Activated T-cell treated with anti-CD3 and anti-CD28 coated beads, Interleukin-2, amount 50 U/mL, for 72 hours (primary cell): ENCODE measurements around the gene ZFHX3. TPM values are rescaled to one million over a fixed set of nuclear protein-coding genes. Genes with fewer than 3 reads are reported as not detected.

ENCODE experiments used
- ATAC-seq, 2 donors: fragments of 150-1000 bp; cut with Tn5 transposase; replicated peaks in 1 of 2; 2 replicates each; pipeline ENCODE4 v1.10.0; 2021; ENCODE audit warnings: moderate library complexity in 2 of 2, mild to moderate bottlenecking in 1 of 2
- DNase-seq, 2 donors: peaks; one replicate each; pipeline ENCODE4 v3.0.0; 2021 to 2022; ENCODE audit warnings: mixed read lengths in 1 of 2
- H3K27ac Mint-ChIP-seq: one replicate; pipeline ENCODE4 v1.8.0; 2022; ENCODE audit warnings: mild to moderate bottlenecking, moderate library complexity, mixed read lengths
- H3K27me3 Mint-ChIP-seq: one replicate; pipeline ENCODE4 v1.8.0; 2022; ENCODE audit warnings: low read depth, mixed read lengths
- H3K36me3 Mint-ChIP-seq, 2 donors: one replicate each; pipeline ENCODE4 v1.8.0; 2022; ENCODE audit warnings: mixed read lengths in 2 of 2, mild to moderate bottlenecking in 1 of 2; ENCODE audit not compliant: insufficient read depth in 2 of 2
- H3K4me1 Mint-ChIP-seq: one replicate; pipeline ENCODE4 v1.8.0; 2022; ENCODE audit warnings: low read depth, mixed read lengths
- H3K4me3 Mint-ChIP-seq, 2 donors: one replicate each; pipeline ENCODE4 v1.8.0; 2022; ENCODE audit warnings: mild to moderate bottlenecking in 2 of 2, mixed read lengths in 2 of 2, moderate library complexity in 2 of 2
- H3K9me3 Mint-ChIP-seq, 2 donors: one replicate each; pipeline ENCODE4 v1.8.0; 2022; ENCODE audit warnings: mixed read lengths in 2 of 2
- total RNA-seq, 2 donors: library from RNA; stranded (reverse); gene quantifications; one replicate each; pipeline ENCODE4 v1.2.3, GENCODE V29; 2022

ZFHX3 gene
- total RNA-seq, 2 donors from 2014 or later, result 0.35 to 1.0 TPM

DNA sequence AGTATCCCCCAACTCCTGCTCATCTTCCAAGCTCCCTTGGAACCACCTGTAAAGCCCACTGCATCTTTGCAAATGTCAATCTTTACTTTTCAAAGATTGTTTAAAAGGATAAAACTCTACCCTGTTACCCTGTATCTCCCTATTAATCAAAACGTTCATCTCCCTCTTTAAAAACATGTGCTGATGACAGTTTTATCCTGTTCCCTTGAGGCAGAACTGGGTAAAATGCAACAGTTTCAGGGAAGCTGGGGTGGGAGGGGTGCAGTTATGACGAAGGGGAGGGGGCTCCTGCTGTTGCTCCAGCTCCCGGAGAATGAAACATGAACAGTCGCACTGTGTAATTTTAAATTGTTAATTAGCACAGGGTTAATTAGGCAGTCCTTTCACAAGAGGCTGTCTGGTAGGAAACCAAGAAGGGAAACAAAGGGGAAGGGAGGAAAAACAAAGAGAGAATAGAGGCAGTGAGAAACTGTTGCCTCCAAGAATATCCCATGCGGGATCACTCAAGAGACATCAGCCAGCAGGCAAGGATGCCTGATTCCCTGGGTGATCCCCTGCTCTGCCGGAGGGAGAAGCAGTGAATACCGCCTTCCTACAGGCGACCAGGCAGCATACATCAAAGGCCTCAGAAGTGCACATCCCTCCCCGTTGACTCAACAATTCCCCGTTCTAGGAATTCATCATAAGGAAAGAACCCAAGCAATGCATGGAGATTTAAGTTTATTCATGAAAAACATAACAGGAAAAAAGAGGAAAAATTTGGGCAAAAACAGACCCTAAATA, 84.2 kb downstream of the ZFHX3 start:
- H3K27me3 Mint-ChIP-seq, result no peaks in the 10 kb centered on the region
- H3K9me3 Mint-ChIP-seq, result no peaks in the 10 kb centered on the region
- no peaks in the 10 kb centered on the region for H3K36me3 Mint-ChIP-seq
- ATAC-seq (no peak), DNase-seq (no peak)
- no peak overlapping the region for H3K27ac Mint-ChIP-seq
- no peaks in the 10 kb centered on the region for H3K4me1 Mint-ChIP-seq
- H3K4me3 Mint-ChIP-seq, result no peak overlapping the region

DNA sequence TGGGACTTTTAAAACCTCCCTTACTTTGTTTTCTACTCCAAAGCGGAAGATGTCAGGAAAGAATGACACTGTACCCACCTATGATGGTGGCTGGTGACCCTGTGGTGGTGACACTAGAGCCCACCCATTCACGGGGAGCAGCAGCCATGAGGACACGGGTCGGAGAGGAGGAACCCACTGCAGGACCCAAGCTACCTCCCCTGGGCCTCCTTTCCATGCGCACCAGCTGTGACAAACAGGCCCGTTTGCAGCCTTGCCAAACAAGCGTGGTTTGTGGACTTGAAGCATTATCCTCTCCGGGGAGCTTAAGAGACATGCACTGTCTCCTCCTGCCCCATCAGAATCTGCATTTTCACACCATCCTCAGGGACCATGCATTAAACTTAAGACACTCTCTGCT, 85.6 kb downstream of the ZFHX3 start:
- Mint-ChIP-seq H3K4me1 (no peaks in the 10 kb centered on the region), H3K36me3 (no peaks in the 10 kb centered on the region), H3K27me3 (no peaks in the 10 kb centered on the region), H3K9me3 (no peaks in the 10 kb centered on the region), H3K27ac (no peak overlapping the region), H3K4me3 (no peak overlapping the region)
- no peak for ATAC-seq
- no peak for DNase-seq

DNA sequence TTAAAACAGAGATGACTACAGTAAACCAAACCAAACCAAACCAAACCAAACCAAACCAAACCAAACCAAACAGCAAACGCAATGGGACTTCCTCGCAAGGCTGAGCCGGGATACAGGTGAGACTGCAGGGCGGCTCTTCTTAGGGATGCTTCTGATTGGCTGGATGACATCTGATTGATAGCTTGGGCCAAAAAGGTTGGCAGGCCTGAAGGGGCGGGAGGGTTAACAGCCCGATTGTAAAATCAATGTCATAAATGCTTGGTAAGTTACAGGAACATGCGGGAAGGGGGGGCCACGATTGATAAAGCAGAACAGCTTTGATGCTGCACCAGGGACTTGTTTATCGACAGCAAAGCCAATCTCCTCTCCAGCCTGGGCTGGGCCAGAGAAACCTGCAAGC, 86.1 kb downstream of the ZFHX3 start:
- H3K27ac Mint-ChIP-seq, result no peak overlapping the region
- no peaks in the 10 kb centered on the region for H3K9me3 Mint-ChIP-seq
- DNase-seq (no peak), ATAC-seq (no peak)
- no peaks in the 10 kb centered on the region for H3K27me3 Mint-ChIP-seq
- H3K4me1 Mint-ChIP-seq, result no peaks in the 10 kb centered on the region
- no peaks in the 10 kb centered on the region for H3K36me3 Mint-ChIP-seq
- no peak overlapping the region for H3K4me3 Mint-ChIP-seq

DNA sequence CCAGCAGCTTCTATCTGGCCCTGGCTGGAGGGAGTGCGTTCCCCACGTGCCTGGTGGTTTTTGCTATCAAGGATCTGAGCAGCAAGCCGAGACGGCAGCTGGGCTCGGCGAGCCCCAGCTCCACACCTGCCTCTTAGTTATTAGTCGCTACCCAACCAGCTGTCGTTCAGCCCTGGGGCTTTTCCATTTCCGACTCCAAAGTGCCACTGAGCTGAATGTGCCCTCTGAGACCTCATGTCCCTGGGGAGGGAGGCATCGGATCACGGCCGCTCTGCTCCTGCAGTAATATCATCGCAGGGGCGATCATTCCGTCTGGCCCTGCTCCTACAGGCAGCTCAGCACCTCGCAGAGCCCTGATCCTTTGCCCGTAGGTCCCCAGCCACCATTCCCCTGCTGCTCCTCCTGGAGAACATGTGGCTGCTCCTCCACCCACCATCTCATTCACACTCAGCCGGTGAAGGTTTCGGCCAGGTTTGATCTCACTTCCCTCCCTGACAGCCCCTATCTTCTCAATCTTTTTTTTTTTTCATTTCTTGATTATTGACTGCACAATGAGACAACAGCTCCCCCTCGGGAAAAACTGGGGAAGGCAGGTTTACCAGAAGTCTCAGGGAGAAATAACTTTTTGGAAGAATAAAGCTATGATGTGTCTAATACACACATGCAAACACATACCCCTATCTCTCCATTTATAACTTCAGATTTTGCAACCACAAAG, 86.7 kb downstream of the ZFHX3 start:
- H3K4me3 Mint-ChIP-seq, result no peak overlapping the region
- no peaks in the 10 kb centered on the region for H3K36me3 Mint-ChIP-seq
- no peaks in the 10 kb centered on the region for H3K4me1 Mint-ChIP-seq
- H3K27me3 Mint-ChIP-seq, result no peaks in the 10 kb centered on the region
- H3K27ac Mint-ChIP-seq, result no peak overlapping the region
- ATAC-seq, result no peak
- no peak for DNase-seq
- no peaks in the 10 kb centered on the region for H3K9me3 Mint-ChIP-seq

DNA sequence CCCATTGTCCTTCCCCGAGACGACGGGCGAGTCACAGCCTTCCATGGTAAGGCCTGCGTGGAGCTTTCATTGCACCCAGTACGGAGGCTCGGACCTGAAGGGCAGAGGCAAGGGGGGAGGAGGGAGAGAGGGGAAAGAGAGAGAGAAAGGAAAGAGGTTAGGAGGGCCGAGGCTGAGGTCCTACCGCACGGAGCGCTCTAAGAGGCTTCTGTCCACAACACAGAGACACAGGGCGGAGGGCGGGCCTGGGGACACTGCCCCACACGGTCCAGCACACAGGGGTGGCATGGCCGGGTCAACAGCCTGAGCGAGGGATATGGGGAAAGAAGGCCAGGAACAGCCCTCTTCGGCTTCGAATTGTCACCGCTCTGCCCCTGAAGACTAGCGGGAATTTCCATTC, 87.8 kb downstream of the ZFHX3 start:
- Mint-ChIP-seq H3K4me3 (no peak overlapping the region), H3K36me3 (no peaks in the 10 kb centered on the region), H3K9me3 (no peaks in the 10 kb centered on the region), H3K27me3 (no peaks in the 10 kb centered on the region), H3K4me1 (no peaks in the 10 kb centered on the region), H3K27ac (no peak overlapping the region)
- DNase-seq (no peak), ATAC-seq (no peak)

DNA sequence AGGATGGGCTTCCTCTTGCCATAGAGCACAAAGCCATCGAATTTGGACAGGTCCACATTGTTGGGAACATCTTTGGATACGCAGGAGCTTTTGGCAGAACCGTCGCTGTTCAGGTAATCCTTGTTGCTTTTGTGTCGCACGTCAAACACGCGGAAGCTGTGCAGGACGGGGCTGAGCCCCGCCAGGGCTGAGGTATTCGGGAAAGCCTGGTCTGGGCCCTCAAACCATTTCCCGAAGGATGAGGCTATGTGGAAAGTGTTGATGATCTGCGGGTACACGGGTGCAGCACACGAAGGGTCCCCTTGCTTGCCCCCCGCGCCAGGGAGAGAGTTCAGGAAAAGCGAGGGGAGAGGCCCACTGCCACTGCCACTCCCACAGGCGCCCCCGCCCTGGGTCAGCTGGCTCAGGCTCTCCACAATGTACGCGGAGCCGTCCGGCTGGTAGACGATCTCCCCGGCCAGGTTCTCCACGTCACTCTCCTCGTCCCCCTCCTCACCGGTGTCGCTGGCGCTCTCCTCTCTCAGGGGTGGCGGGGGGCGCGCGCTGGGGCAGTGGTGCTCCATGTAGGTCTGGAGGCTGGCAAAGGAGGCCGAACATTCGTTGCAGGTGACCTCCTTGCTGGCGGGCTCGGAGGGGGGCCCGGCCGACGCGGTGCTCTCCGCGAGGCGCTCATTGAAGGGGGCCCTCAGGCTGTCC, 88.5 kb downstream of the ZFHX3 start:
- Mint-ChIP-seq H3K27me3 (no peaks in the 10 kb centered on the region), H3K4me3 (no peak overlapping the region), H3K27ac (no peak overlapping the region), H3K4me1 (no peaks in the 10 kb centered on the region), H3K9me3 (no peaks in the 10 kb centered on the region), H3K36me3 (no peaks in the 10 kb centered on the region)
- no peak for DNase-seq
- ATAC-seq, result no peak

DNA sequence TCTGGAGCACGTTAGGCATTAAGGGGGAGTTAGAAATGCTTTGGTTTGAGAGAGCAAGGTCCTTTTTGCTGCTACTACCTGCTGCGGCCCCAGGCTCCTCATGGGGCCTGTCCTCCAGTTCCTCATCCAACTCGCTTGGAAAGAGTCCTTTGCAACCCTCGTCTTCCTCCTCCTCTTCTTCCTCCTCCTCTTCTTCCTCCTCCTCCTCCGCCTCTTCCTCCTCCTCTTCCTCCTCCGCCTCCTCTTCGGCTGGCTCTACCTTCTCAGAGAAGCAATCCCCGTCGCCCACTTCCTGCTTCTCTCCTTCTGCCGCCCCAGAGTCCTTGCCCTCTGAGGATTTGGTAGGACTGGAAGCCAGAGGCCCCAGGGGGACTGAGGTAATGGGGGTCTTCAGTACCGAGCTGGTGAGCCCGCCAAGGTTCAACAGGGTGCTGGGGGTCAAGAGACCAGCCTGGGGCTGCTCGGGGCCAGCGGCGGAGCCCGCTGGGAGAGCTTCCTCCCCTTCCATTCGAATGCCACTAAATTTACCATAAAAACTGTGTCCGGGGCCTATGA, 89.3 kb downstream of the ZFHX3 start:
- Mint-ChIP-seq H3K27ac (no peak overlapping the region), H3K4me1 (no peaks in the 10 kb centered on the region), H3K9me3 (no peaks in the 10 kb centered on the region), H3K27me3 (no peaks in the 10 kb centered on the region), H3K4me3 (no peak overlapping the region), H3K36me3 (no peaks in the 10 kb centered on the region)
- DNase-seq (no peak), ATAC-seq (no peak)

DNA sequence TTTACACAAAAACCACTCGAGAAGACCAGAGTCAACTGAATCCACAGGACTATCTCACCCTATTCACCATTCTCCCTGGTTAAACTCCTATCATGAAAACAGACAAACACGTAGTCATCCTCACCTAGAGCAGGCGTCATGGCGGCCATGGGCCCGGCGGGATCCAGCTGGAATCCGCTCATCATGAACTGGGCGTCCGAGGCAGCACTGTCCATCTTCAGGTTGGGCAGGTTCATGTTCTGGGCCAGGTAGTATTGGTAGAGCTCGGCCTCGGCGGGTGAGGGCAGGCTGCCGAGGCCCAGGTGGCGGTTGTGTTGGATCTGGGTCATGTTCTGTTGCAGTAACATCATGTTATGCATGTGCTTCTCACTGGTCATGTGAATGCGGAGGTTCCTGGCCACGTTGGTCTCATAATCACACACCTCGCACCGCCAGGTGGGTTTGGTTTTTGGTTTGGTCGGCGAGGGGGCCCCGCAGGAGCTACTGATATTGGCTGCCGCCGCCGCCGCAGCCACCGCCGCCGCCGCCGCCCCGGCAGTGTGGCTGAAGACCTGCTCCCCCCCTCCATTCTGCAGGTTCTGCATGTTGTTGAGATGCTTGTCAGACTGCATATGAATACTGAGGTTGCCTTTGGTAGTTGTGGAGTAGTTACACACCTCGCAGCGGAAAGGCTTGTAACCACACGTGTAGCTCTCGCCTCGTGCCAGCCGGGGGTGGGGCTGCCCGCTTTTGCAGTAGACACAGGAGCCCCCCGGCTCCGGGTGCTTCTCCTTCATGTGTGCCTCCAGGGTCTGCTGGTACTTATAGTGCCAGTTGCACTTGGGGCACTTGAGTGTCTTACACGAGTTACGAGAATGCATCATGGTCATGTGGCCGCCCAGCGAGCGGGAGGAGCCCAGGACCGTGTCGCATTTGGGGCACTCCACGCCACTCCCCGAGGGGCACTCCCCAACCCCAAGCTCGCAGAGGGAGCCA, 90.3 kb downstream of the ZFHX3 start:
- Mint-ChIP-seq H3K36me3 (no peaks in the 10 kb centered on the region), H3K4me1 (no peaks in the 10 kb centered on the region), H3K27ac (no peak overlapping the region), H3K27me3 (no peaks in the 10 kb centered on the region), H3K4me3 (no peak overlapping the region), H3K9me3 (no peaks in the 10 kb centered on the region)
- DNase-seq (no peak), ATAC-seq (no peak)

DNA sequence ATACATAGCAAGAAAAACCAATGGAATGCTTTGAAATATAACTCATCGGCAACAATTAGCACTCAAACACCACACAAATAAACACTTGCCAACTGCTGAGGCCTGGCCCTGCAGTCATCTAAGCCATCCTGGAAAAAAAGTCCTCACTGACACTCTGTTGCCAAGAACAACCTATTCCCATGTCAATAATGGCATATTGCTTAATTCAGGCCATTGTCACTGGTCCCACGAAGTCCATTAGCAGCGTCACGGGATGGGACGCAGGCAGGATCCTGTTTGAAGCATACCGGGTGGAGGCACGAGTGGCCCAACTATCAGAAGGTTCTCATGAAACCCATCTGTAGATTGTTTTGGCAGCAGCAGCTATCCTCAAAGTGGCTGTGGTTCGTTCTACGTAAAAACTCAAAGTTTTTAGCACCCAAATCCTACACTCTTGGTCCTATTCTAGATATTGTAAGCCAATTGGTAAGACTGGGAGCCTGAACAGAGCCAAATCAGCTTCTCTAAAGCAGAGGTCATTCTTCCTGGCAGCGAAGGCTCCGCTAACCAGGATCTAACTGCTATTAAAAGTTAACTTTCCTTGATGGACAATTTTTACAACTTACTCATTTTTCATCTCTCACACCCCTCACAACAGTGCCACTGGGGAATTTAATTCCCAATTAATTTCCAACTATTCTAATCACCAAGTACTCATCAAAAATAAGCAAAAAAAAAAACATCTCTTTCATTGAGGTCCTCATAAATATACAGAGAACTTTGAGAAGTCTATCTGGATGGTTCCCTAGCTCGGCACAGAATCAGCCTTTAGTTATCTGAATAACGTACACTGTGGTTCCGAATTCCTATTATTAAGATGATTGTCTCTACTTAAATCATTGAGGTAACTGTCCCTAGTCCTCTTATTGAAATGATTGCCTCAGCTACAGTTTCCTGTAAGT, 91.5 kb downstream of the ZFHX3 start:
- ATAC-seq (no peak), DNase-seq (no peak)
- H3K4me1 Mint-ChIP-seq, result no peaks in the 10 kb centered on the region
- no peaks in the 10 kb centered on the region for H3K36me3 Mint-ChIP-seq
- H3K27ac Mint-ChIP-seq, result peak overlapping the region; percentile 64
- no peaks in the 10 kb centered on the region for H3K27me3 Mint-ChIP-seq
- H3K4me3 Mint-ChIP-seq, result no peak overlapping the region
- H3K9me3 Mint-ChIP-seq, result no peaks in the 10 kb centered on the region

DNA sequence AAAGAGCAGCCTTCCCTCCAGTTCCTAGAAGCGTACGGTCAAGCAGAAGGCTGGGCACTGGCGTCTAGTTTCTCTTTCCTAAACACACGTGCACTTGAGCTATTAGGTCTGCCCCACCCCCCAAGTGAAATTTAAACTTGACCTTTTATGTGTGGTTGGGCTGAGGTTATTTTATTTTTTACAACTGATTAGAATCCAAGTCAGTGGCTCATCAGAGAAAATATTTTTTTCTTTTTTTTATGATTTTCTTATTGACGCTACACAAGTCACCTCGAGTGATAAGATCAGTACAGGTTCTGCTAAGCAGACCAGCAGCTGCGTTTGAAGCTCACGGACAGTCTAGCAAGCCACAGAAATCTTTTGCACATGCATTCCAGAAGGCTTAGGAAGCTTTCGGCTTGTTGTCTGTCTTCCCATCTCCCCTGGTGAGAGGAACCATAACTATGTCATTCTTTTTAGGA, 95.1 kb downstream of the ZFHX3 start:
- no peaks in the 10 kb centered on the region for H3K9me3 Mint-ChIP-seq
- no peak overlapping the region for H3K27ac Mint-ChIP-seq
- DNase-seq (no peak), ATAC-seq (no peak)
- H3K27me3 Mint-ChIP-seq, result no peaks in the 10 kb centered on the region
- no peaks in the 10 kb centered on the region for H3K4me1 Mint-ChIP-seq
- no peak overlapping the region for H3K4me3 Mint-ChIP-seq
- no peaks in the 10 kb centered on the region for H3K36me3 Mint-ChIP-seq

DNA sequence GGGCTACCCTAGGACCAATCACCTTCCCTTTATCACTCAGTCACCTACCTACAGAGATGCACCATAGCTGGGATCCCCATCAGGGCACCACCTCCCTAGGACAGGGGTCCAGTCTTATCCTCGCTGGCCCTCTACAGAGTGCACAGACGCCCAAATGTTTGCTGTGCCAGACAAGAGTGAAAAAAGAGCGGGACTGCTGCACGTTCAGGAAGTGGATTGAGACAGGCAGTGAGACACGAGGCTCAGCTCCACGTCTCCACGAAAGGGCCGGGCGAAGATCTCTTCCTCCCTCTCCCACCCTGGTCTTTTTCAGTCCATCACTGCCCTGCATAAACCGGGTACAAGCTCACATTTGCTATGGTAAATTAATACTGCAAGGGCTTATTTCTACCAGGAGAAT, 95.5 kb downstream of the ZFHX3 start:
- no peak for DNase-seq
- H3K36me3 Mint-ChIP-seq, result no peaks in the 10 kb centered on the region
- H3K27me3 Mint-ChIP-seq, result no peaks in the 10 kb centered on the region
- no peaks in the 10 kb centered on the region for H3K4me1 Mint-ChIP-seq
- no peak overlapping the region for H3K4me3 Mint-ChIP-seq
- no peak overlapping the region for H3K27ac Mint-ChIP-seq
- ATAC-seq, result no peak
- H3K9me3 Mint-ChIP-seq, result no peaks in the 10 kb centered on the region

DNA sequence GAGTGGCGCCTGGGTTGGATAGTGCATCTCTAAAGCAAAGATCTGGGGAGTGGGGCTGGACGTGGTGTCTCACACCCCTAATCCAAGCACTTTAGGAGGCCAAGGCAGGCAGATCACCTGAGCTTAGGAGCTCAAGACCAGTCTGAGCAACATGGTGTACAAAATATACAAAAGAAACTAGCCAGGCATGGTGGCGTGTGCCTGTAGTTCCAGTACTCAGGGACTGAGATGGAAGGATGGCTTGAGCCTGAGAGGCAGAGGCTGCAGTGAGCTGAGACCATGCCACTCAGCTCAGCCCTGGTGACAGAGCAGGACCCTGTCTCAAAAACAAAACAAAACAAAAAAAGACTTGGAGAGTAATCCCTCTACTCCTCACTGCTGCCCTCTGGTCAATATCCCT, 96.0 kb downstream of the ZFHX3 start:
- Mint-ChIP-seq H3K4me1 (no peaks in the 10 kb centered on the region), H3K36me3 (no peaks in the 10 kb centered on the region), H3K27ac (no peak overlapping the region), H3K27me3 (no peaks in the 10 kb centered on the region), H3K9me3 (no peaks in the 10 kb centered on the region), H3K4me3 (no peak overlapping the region)
- no peak for DNase-seq
- no peak for ATAC-seq
